ENCODE results near the gene CLOCK. TPM values are rescaled to one million over a fixed set of nuclear protein-coding genes. Genes with fewer than 3 reads are reported as not detected.

The CLOCK gene
- total and polyA plus RNA-seq, 10 of the 15 experiments (the other 5 are each of a cell fraction or from before 2014, with no cell fraction given) = 2.8 to 11.7 (median 10.4) TPM

GRCh38 chr4:55574252-55574651 lies 27.5 kb upstream of the CLOCK start:
- POLR2A ChIA-PET = no interaction called here
- Histone ChIP-seq H3K27me3 (replicated peaks in 1 of 2; ENCODE audit: control insufficient read depth in 2 of 2, insufficient read depth in 2 of 2, low read length in 1 of 2) (no peaks in the 10 kb centered on the region), H4K20me1 (ENCODE audit: control insufficient read depth, insufficient read depth) (no peaks in the 10 kb centered on the region), H3K4me2 (ENCODE audit: control insufficient read depth, insufficient read depth) (no peak overlapping the region), H3K27ac (ENCODE audit: control insufficient read depth, insufficient read depth) (no peak overlapping the region), H3K79me2 (ENCODE audit: control insufficient read depth, insufficient read depth, low read length) (no peaks in the 10 kb centered on the region), H3K36me3 (ENCODE audit: control insufficient read depth in 2 of 2, insufficient read depth in 2 of 2, low read length in 1 of 2) (no peaks in the 10 kb centered on the region), H3K9ac (ENCODE audit: control insufficient read depth, insufficient read depth, low read length) (no peak overlapping the region), H3K4me3 (no peak overlapping the region), H3K4me1 (ENCODE audit: control insufficient read depth, insufficient read depth, low read length) (no peaks in the 10 kb centered on the region), H2AFZ (ENCODE audit: control insufficient read depth, low read depth, low read length) (no peak overlapping the region), H3K9me3 (replicated peaks; ENCODE audit: control insufficient read depth, insufficient read depth, low read length) (no peaks in the 10 kb centered on the region; the same call in 2 of the 3 replicates)
- CTCF ChIA-PET = no interaction called here
- BruUV-seq (replicated peaks) = no TSS peak
- DNase-seq (ENCODE audit: low read depth, low spot score) (no peak), FAIRE-seq (no peak), ATAC-seq (no peak)
- intact Hi-C loops (cut with micrococcal nuclease; ENCODE audit: unreplicated experiment) = no loop called here
- SMC1A ChIA-PET (ENCODE audit: uncharacterized antibody, unreplicated experiment) = no interaction called here
- in situ Hi-C loops (cut with MboI) = loop anchor here (25.0 kb wide), 1 partner anchor 1262 kb away; no protein-coding TSS in a partner anchor
- RAD21 ChIA-PET (ENCODE audit: unreplicated experiment) = no interaction called here
- 0% methylated on average over 1 of the region's 1 CpG for WGBS (ENCODE audit: insufficient coverage, insufficient replicate concordance, low lambda C conversion rate, missing lambda C conversion rate)
- no peak for TF ChIP-seq EP300 (IDR thresholded peaks at IDR 0.05; ENCODE audit: borderline replicate concordance in 1 of 2, control insufficient read depth in 1 of 2, low read depth in 2 of 2, low read length in 2 of 2)
- no peak for TF ChIP-seq YY1 (IDR thresholded peaks at IDR 0.05; ENCODE audit: low read depth, low read length)
- TF ChIP-seq, protein P1, sequence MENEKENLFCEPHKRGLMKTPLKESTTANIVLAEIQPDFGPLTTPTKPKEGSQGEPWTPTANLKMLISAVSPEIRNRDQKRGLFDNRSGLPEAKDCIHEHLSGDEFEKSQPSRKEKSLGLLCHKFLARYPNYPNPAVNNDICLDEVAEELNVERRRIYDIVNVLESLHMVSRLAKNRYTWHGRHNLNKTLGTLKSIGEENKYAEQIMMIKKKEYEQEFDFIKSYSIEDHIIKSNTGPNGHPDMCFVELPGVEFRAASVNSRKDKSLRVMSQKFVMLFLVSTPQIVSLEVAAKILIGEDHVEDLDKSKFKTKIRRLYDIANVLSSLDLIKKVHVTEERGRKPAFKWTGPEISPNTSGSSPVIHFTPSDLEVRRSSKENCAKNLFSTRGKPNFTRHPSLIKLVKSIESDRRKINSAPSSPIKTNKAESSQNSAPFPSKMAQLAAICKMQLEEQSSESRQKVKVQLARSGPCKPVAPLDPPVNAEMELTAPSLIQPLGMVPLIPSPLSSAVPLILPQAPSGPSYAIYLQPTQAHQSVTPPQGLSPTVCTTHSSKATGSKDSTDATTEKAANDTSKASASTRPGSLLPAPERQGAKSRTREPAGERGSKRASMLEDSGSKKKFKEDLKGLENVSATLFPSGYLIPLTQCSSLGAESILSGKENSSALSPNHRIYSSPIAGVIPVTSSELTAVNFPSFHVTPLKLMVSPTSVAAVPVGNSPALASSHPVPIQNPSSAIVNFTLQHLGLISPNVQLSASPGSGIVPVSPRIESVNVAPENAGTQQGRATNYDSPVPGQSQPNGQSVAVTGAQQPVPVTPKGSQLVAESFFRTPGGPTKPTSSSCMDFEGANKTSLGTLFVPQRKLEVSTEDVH (IDR thresholded peaks at IDR 0.05; ENCODE audit: low read depth, partially characterized antibody) = no peak
- no peak for TF ChIP-seq BACH1 (IDR thresholded peaks at IDR 0.05; ENCODE audit: borderline replicate concordance)
- TF ChIP-seq ETV6 (conservative IDR thresholded peaks at IDR 0.05 in 1 of 2, IDR thresholded peaks at IDR 0.05 in 1 of 2; ENCODE audit: borderline replicate concordance in 1 of 2, low read depth in 1 of 2) = no peak
- TF ChIP-seq SUPT20H (IDR thresholded peaks at IDR 0.05; ENCODE audit: borderline replicate concordance, control insufficient read depth, low read depth, low read length) = no peak
- TF ChIP-seq HCFC1 (IDR thresholded peaks at IDR 0.05; ENCODE audit: low read length) = no peak
- no peak for TF ChIP-seq LARP7 (IDR thresholded peaks at IDR 0.05)
- TF ChIP-seq, protein P2, sequence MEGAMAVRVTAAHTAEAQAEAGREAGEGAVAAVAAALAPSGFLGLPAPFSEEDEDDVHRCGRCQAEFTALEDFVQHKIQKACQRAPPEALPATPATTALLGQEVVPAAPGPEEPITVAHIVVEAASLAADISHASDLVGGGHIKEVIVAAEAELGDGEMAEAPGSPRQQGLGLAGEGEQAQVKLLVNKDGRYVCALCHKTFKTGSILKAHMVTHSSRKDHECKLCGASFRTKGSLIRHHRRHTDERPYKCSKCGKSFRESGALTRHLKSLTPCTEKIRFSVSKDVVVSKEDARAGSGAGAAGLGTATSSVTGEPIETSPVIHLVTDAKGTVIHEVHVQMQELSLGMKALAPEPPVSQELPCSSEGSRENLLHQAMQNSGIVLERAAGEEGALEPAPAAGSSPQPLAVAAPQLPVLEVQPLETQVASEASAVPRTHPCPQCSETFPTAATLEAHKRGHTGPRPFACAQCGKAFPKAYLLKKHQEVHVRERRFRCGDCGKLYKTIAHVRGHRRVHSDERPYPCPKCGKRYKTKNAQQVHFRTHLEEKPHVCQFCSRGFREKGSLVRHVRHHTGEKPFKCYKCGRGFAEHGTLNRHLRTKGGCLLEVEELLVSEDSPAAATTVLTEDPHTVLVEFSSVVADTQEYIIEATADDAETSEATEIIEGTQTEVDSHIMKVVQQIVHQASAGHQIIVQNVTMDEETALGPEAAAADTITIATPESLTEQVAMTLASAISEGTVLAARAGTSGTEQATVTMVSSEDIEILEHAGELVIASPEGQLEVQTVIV (IDR thresholded peaks at IDR 0.05; ENCODE audit: borderline replicate concordance, partially characterized antibody) = no peak
- TF ChIP-seq ZZZ3 (IDR thresholded peaks at IDR 0.05; ENCODE audit: control insufficient read depth, insufficient read length, low read depth) = no peak
- no peak for TF ChIP-seq HDAC6 (IDR thresholded peaks at IDR 0.05; ENCODE audit: unreplicated experiment)
- no peak for TF ChIP-seq KAT2A (conservative IDR thresholded peaks at IDR 0.05; ENCODE audit: control insufficient read depth, low read depth, low read length)
- no peak for TF ChIP-seq MTA3 (IDR thresholded peaks at IDR 0.05; ENCODE audit: borderline replicate concordance, low read length)
